GM12878 (cell line): ENCODE results near the gene DBX2. TPM values are rescaled to one million over a fixed set of nuclear protein-coding genes. Genes with fewer than 3 reads are reported as not detected.

Experiments
- ATAC-seq: fragments of 200-7000 bp; cut with Tn5 transposase; 3 replicates; pipeline ENCODE4 v1.9.1; 2020; ENCODE audit warnings: mild to moderate bottlenecking, moderate library complexity
- BruUV-seq: library from RNA; stranded (reverse); fragments of 400-500 nt; replicated peaks from 2 replicates; lab custom pipeline; 2021; lab: Mats Ljungman, UMichigan
- CTCF ChIA-PET: fragments of 300-600 bp; sonication (Branson Sonifier 250); formaldehyde crosslinking; extraction: SDS; loops from one replicate; lab custom pipeline; 2021; ENCODE audit warnings: inconsistent platforms; lab: Yijun Ruan, JAX
- POLR2A ChIA-PET: fragments of 350-600 bp; formaldehyde crosslinking; extraction: SDS; loops from one replicate; lab custom pipeline; 2021; ENCODE audit warnings: inconsistent platforms; lab: Charles Lee
- RAD21 ChIA-PET: fragments of 300-600 bp; sonication (Branson Sonifier 250); formaldehyde crosslinking; loops from one replicate; lab custom pipeline; 2023; ENCODE audit warnings: antibody characterized with exemption; ENCODE audit not compliant: unreplicated experiment; lab: Charles Lee
- SMC1A ChIA-PET: fragments of 300-600 bp; sonication (Branson Sonifier 250); formaldehyde crosslinking; loops from one replicate; lab custom pipeline; 2023; ENCODE audit not compliant: unreplicated experiment, uncharacterized antibody; lab: Charles Lee
- DNase-seq: peaks from one replicate; pipeline ENCODE4 v3.0.0-alpha.2; 2011; ENCODE audit warnings: low read depth, low spot score
- FAIRE-seq: peaks from 3 replicates; lab custom pipeline; 2011; peaks lifted over from hg19 to GRCh38; lab: Jason Lieb, UNC
- H2AFZ ChIP-seq: 2 replicates; pipeline ENCODE4 v1.6.0; 2011; ENCODE audit warnings: low read depth, low read length, control low read depth; ENCODE audit not compliant: control insufficient read depth
- H3K27ac ChIP-seq: 2 replicates; pipeline ENCODE4 v1.5.1; 2011; ENCODE audit warnings: control low read depth; ENCODE audit not compliant: control insufficient read depth, insufficient read depth
- H3K27me3 ChIP-seq, 2 experiments: replicated peaks in 1 of 2; 2 replicates each; pipeline versions ENCODE4 v1.6.0 to v1.6.1; 2011; ENCODE audit warnings: low read length in 1 of 2; ENCODE audit not compliant: control insufficient read depth in 2 of 2, insufficient read depth in 2 of 2
- H3K36me3 ChIP-seq, 2 experiments: 2 replicates each; pipeline ENCODE4 v1.5.1; 2011; ENCODE audit warnings: low read length in 1 of 2; ENCODE audit not compliant: control insufficient read depth in 2 of 2, insufficient read depth in 2 of 2
- H3K4me1 ChIP-seq: 2 replicates; pipeline ENCODE4 v1.6.1; 2011; ENCODE audit warnings: mild to moderate bottlenecking, low read length, moderate library complexity, mixed read lengths; ENCODE audit not compliant: control insufficient read depth, insufficient read depth
- H3K4me2 ChIP-seq: 2 replicates; pipeline ENCODE4 v1.6.0; 2011; ENCODE audit warnings: control low read depth; ENCODE audit not compliant: control insufficient read depth, insufficient read depth
- H3K4me3 ChIP-seq: fragments of 200-600 bp; sonication (generic); 2 replicates; pipeline ENCODE4 v1.5.1; 2016
- H3K79me2 ChIP-seq: 2 replicates; pipeline ENCODE4 v1.6.0; 2011; ENCODE audit warnings: low read length; ENCODE audit not compliant: control insufficient read depth, insufficient read depth
- H3K9ac ChIP-seq: 2 replicates; pipeline ENCODE4 v1.8.0; 2011; ENCODE audit warnings: low read length, control low read depth, mixed read lengths; ENCODE audit not compliant: control insufficient read depth, insufficient read depth
- H3K9me3 ChIP-seq: replicated peaks from 3 replicates; pipeline ENCODE4 v1.5.1; 2011; ENCODE audit warnings: mild to moderate bottlenecking, low read length; ENCODE audit not compliant: control insufficient read depth, insufficient read depth
- H4K20me1 ChIP-seq: 2 replicates; pipeline ENCODE4 v1.6.0; 2011; ENCODE audit not compliant: control insufficient read depth, insufficient read depth
- ATF7 ChIP-seq: fragments of 450-650 bp; IDR thresholded peaks from 2 replicates; pipeline ENCODE4 v1.6.1; 2016; ENCODE audit warnings: low read depth, mild to moderate bottlenecking
- CHD4 ChIP-seq: fragments of 200-600 bp; sonication (generic); IDR thresholded peaks from 2 replicates; pipeline ENCODE4 v1.6.1; 2016; ENCODE audit warnings: mild to moderate bottlenecking
- EED ChIP-seq: sonication (generic); IDR thresholded peaks from 2 replicates; pipeline ENCODE4 v1.6.1; 2016; ENCODE audit warnings: antibody characterized with exemption, low read depth
- EP300 ChIP-seq, 2 experiments: fragments of 150-350 bp in 1 of 2; IDR thresholded peaks; 2 replicates each; pipeline ENCODE4 v1.6.1; 2011 to 2012; ENCODE audit warnings: low read depth in 2 of 2, low read length in 2 of 2, borderline replicate concordance in 1 of 2, improper control_type of control experiment in 1 of 2, inconsistent platforms in 1 of 2; ENCODE audit not compliant: control insufficient read depth in 1 of 2
- EZH2 ChIP-seq: IDR thresholded peaks from 2 replicates; pipeline ENCODE4 v1.6.1; 2012; ENCODE audit warnings: low read depth, mild to moderate bottlenecking, control low read depth, inconsistent platforms, low read length, borderline replicate concordance; ENCODE audit not compliant: control insufficient read depth
- FOS ChIP-seq: IDR thresholded peaks from 3 replicates; pipeline ENCODE4 v1.6.1; 2011; ENCODE audit warnings: borderline replicate concordance; ENCODE audit not compliant: insufficient read length; ENCODE audit errors: extremely low read depth
- HDAC2 ChIP-seq: fragments of 200-600 bp; sonication (generic); IDR thresholded peaks from 2 replicates; pipeline ENCODE4 v1.6.1; 2017
- NFIC ChIP-seq: IDR thresholded peaks from 2 replicates; pipeline ENCODE4 v1.6.1; 2012; ENCODE audit warnings: low read depth, mild to moderate bottlenecking, inconsistent platforms, low read length, moderate library complexity
- NFYA ChIP-seq: IDR thresholded peaks from 2 replicates; pipeline ENCODE4 v1.6.1; 2011; ENCODE audit warnings: low read depth, mild to moderate bottlenecking, low read length, improper control_type of control experiment, borderline replicate concordance
- SMAD1 ChIP-seq: fragments of 450-650 bp; IDR thresholded peaks from 2 replicates; pipeline ENCODE4 v1.6.1; 2018; ENCODE audit warnings: mild to moderate bottlenecking, low read depth; ENCODE audit not compliant: partially characterized antibody
- SPI1 ChIP-seq: IDR thresholded peaks from 2 replicates; pipeline ENCODE4 v1.6.1; 2011; ENCODE audit warnings: low read depth, mild to moderate bottlenecking, low read length, moderate library complexity, borderline replicate concordance; ENCODE audit not compliant: insufficient read depth
- ZNF384 ChIP-seq: IDR thresholded peaks from 2 replicates; pipeline ENCODE4 v1.6.1; 2012; ENCODE audit warnings: low read depth, mild to moderate bottlenecking, low read length, improper control_type of control experiment, borderline replicate concordance
- ZSCAN29 ChIP-seq: fragments of 450-650 bp; IDR thresholded peaks from 2 replicates; pipeline ENCODE4 v1.6.1; 2017; ENCODE audit warnings: mild to moderate bottlenecking, moderate library complexity
- WGBS: methylation state at CpG from one replicate; pipeline ENCODE4 v1.1.6; 2016; ENCODE audit warnings: low lambda C conversion rate; ENCODE audit not compliant: insufficient replicate concordance, insufficient coverage; ENCODE audit errors: missing lambda C conversion rate; 5-methylcytosine and 5-hydroxymethylcytosine counted together
- in situ Hi-C: fragments of 300-500 bp; cut with MboI; formaldehyde crosslinking; loops from 9 replicates; pipeline ENCODE4 v1.14.3; 2018; ENCODE audit warnings: mixed read lengths
- intact Hi-C: fragments of 100-400 bp; cut with micrococcal nuclease; formaldehyde crosslinking; loops from one replicate; pipeline ENCODE4 v1.14.2; 2022; ENCODE audit not compliant: unreplicated experiment
- polyA plus RNA-seq, 11 experiments: library from polyadenylated mRNA; depleted of rRNA in 4 of 11; unstranded in 6 of 11; stranded (reverse) in 5 of 11; fragments of >200 nt; fragmentation: Nextera tagmentation in 4 of 11; fragmentation: Illumina TruSeq in 1 of 11; extraction: Ambion mirVana in 4 of 11; extraction: Trizol in 1 of 11; gene quantifications; 1 replicate in 1 of 11; 2 replicates in 10 of 11; pipeline versions ENCODE4 v1.2.1 to v1.2.3, GENCODE V29; 2011 to 2016; ENCODE audit warnings: inconsistent platforms in 2 of 11, missing spikeins in 2 of 11, low read depth in 1 of 11
- total RNA-seq, 4 experiments: library from RNA; depleted of rRNA in 3 of 4; stranded (reverse); fragments of >200 nt in 3 of 4; fragmentation: Illumina TruSeq in 1 of 4; extraction: Trizol in 1 of 4; gene quantifications; 2 replicates each; pipeline versions ENCODE4 v1.2.1 to v1.2.3, GENCODE V29; 2013 to 2021
- TF ChIP-seq, protein P1 (sequence below): IDR thresholded peaks from 2 replicates; pipeline ENCODE4 v1.6.1; 2012; ENCODE audit warnings: low read depth, low read length, improper control_type of control experiment
- TF ChIP-seq, protein P2 (sequence below): fragments of 450-650 bp; IDR thresholded peaks from 2 replicates; pipeline ENCODE4 v1.6.1; 2018; ENCODE audit warnings: borderline replicate concordance, mild to moderate bottlenecking; ENCODE audit not compliant: partially characterized antibody

Gene DBX2
- total and polyA plus RNA-seq, 10 of the 15 experiments (the other 5 are each of a cell fraction or from before 2014, with no cell fraction given) = not detected

DNA sequence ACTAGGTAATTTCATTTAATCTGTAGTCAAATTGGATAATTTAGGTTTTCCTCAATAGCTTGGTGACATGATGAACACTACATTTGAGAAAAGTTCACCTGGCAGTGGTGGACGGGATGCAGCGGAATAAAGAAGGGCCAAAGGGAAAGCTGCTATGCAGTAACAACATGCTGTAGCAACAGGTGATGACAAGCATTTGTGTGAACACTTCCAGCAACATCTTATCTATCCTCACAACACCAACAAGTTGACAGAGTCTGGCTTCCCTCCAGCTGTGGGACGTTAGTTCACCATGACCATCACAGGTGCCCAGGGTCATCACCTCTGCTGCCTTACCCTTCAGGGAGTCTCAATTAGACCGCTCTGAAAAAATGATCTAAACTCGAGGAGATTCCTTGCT is 8.3 kb downstream of the DBX2 start:
- in situ Hi-C loops = no loop called here
- no peak for ATAC-seq

DNA sequence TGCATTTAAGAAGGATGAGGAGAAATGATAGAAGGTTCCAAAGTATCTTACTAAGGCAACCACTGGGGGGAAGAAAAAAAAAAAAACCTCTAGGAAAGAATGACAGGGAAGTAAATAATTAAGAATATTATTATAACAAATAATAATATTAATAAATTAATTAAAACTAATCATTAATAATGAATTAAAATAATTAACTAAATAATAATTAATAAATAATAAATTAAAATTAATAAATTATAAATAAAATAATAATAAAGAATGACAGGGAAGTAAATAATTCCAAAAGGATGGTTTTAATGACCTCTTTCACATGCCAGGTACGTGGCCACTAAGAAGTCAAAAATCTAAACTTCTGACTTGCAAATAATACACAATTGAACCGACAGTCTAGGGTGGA is 9.9 kb downstream of the DBX2 start:
- RAD21 ChIA-PET = no interaction called here
- TF ChIP-seq EP300 (IDR thresholded peaks at IDR 0.05; ENCODE audit: borderline replicate concordance in 1 of 2, control insufficient read depth in 1 of 2, low read depth in 2 of 2, low read length in 2 of 2) (no peak), ATF7 (no peak), NFYA (no peak), SMAD1 (no peak), FOS (no peak), SPI1 (no peak), EZH2 (no peak), NFIC (no peak)
- TF ChIP-seq, protein P1, sequence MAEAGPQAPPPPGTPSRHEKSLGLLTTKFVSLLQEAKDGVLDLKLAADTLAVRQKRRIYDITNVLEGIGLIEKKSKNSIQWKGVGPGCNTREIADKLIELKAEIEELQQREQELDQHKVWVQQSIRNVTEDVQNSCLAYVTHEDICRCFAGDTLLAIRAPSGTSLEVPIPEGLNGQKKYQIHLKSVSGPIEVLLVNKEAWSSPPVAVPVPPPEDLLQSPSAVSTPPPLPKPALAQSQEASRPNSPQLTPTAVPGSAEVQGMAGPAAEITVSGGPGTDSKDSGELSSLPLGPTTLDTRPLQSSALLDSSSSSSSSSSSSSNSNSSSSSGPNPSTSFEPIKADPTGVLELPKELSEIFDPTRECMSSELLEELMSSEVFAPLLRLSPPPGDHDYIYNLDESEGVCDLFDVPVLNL = no peak

More for the DNA sequence above, 8.3 kb downstream of the DBX2 start:
- Histone ChIP-seq H3K27me3 (0 out of 4 replicates have a peak, but pooled peaks cover 0 to 2% of the 10 kb centered on the region in 2 experiments), H3K9ac (no peak overlapping the region), H4K20me1 (no peaks in the 10 kb centered on the region), H3K4me1 (no peaks in the 10 kb centered on the region), H3K79me2 (no peaks in the 10 kb centered on the region), H3K36me3 (no peaks in the 10 kb centered on the region), H2AFZ (no peak overlapping the region), H3K9me3 (no peaks in the 10 kb centered on the region), H3K4me2 (no peak overlapping the region), H3K4me3 (no peak overlapping the region), H3K27ac (no peak overlapping the region)
- SMC1A ChIA-PET = no interaction called here
- BruUV-seq = no TSS peak
- RAD21 ChIA-PET = no interaction called here
- CTCF ChIA-PET = interaction anchor here (0.6 kb wide), 1 partner anchor 790 kb away, joined by 3 read pairs; no protein-coding TSS in a partner anchor
- FAIRE-seq (no peak), DNase-seq (no peak)
- intact Hi-C loops = no loop called here
- 34% methylated on average over 5 of the region's 5 CpGs for WGBS
- no peak for TF ChIP-seq EED
- TF ChIP-seq CHD4 = no peak
- no peak for TF ChIP-seq ZSCAN29
- TF ChIP-seq HDAC2 = no peak
- no peak for TF ChIP-seq ZNF384
- TF ChIP-seq, protein P2, sequence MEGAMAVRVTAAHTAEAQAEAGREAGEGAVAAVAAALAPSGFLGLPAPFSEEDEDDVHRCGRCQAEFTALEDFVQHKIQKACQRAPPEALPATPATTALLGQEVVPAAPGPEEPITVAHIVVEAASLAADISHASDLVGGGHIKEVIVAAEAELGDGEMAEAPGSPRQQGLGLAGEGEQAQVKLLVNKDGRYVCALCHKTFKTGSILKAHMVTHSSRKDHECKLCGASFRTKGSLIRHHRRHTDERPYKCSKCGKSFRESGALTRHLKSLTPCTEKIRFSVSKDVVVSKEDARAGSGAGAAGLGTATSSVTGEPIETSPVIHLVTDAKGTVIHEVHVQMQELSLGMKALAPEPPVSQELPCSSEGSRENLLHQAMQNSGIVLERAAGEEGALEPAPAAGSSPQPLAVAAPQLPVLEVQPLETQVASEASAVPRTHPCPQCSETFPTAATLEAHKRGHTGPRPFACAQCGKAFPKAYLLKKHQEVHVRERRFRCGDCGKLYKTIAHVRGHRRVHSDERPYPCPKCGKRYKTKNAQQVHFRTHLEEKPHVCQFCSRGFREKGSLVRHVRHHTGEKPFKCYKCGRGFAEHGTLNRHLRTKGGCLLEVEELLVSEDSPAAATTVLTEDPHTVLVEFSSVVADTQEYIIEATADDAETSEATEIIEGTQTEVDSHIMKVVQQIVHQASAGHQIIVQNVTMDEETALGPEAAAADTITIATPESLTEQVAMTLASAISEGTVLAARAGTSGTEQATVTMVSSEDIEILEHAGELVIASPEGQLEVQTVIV = no peak
- no peak for TF ChIP-seq NFYA
- POLR2A ChIA-PET = no interaction called here

More for the DNA sequence above, 9.9 kb downstream of the DBX2 start:
- Histone ChIP-seq H3K4me2 (no peak overlapping the region), H3K27me3 (no peaks in the 10 kb centered on the region), H3K79me2 (no peaks in the 10 kb centered on the region), H3K9ac (no peak overlapping the region), H3K36me3 (no peaks in the 10 kb centered on the region), H3K4me1 (no peaks in the 10 kb centered on the region), H3K9me3 (no peaks in the 10 kb centered on the region), H3K4me3 (no peak overlapping the region), H4K20me1 (no peaks in the 10 kb centered on the region), H2AFZ (no peak overlapping the region), H3K27ac (no peak overlapping the region)
- 7% methylated on average over 2 of the region's 2 CpGs for WGBS
- CTCF ChIA-PET = no interaction called here
- SMC1A ChIA-PET = no interaction called here
- no TSS peak for BruUV-seq
- POLR2A ChIA-PET = no interaction called here
- DNase-seq (no peak), ATAC-seq (no peak), FAIRE-seq (no peak)
- intact Hi-C loops (no loop called here), in situ Hi-C loops (no loop called here)
